HepG2 (cell line): ENCODE data around the gene TRPV4. TPM values are rescaled to one million over a fixed set of nuclear protein-coding genes. Genes with fewer than 3 reads are reported as not detected.

Experiments used
- ADNP ChIP-seq: sonication (generic); formaldehyde crosslinking; IDR thresholded peaks from 2 replicates; pipeline ENCODE4 v1.4.0; 2020; ENCODE audit warnings: missing genetic modification reagents
- AKNA ChIP-seq: sonication (generic); formaldehyde crosslinking; IDR thresholded peaks from 2 replicates; pipeline ENCODE4 v1.4.0; 2020; ENCODE audit warnings: missing genetic modification reagents, borderline replicate concordance
- ASH2L ChIP-seq: fragments of 300-600, 200-600 bp; sonication (generic); IDR thresholded peaks from 2 replicates; pipeline ENCODE4 v1.7.0; 2017; ENCODE audit warnings: low read depth, mild to moderate bottlenecking, moderate library complexity, mixed read lengths, low read length; ENCODE audit not compliant: insufficient read length
- DRAP1 ChIP-seq: IDR thresholded peaks from 2 replicates; pipeline ENCODE4 v1.6.1; 2016; ENCODE audit warnings: missing genetic modification reagents, missing compliant biosample characterization
- EP300 ChIP-seq, 3 experiments: sonication (generic) in 1 of 3; formaldehyde crosslinking in 1 of 3; IDR thresholded peaks; 2 replicates each; pipeline versions ENCODE4 v1.5.1 to v1.6.1; 2011 to 2020; ENCODE audit warnings: low read depth in 2 of 3, low read length in 2 of 3, borderline replicate concordance in 1 of 3, improper control_type of control experiment in 1 of 3, mild to moderate bottlenecking in 1 of 3, missing genetic modification reagents in 1 of 3, moderate library complexity in 1 of 3
- MEF2D ChIP-seq: sonication (generic); formaldehyde crosslinking; IDR thresholded peaks from 2 replicates; pipeline ENCODE4 v1.5.1; 2020; ENCODE audit warnings: mild to moderate bottlenecking, missing genetic modification reagents
- SMAD3 ChIP-seq: sonication (generic); formaldehyde crosslinking; IDR thresholded peaks from 2 replicates; pipeline ENCODE4 v1.4.0; 2020; ENCODE audit warnings: missing genetic modification reagents
- SMC3 ChIP-seq: IDR thresholded peaks from 2 replicates; pipeline ENCODE4 v1.6.1; 2011; ENCODE audit warnings: low read length, improper control_type of control experiment
- XRCC5 ChIP-seq: fragments of 200-400 bp; formaldehyde crosslinking; optimal IDR thresholded peaks from 2 replicates; pipeline ENCODE3; 2017; ENCODE audit warnings: mild to moderate bottlenecking, low read length
- ZBED4 ChIP-seq: sonication (generic); formaldehyde crosslinking; IDR thresholded peaks from 2 replicates; pipeline ENCODE4 v1.4.0; 2020; ENCODE audit warnings: missing genetic modification reagents, borderline replicate concordance
- ZFX ChIP-seq: sonication (generic); formaldehyde crosslinking; IDR thresholded peaks from 2 replicates; pipeline ENCODE4 v1.4.0; 2020; ENCODE audit warnings: mild to moderate bottlenecking, low read depth, missing genetic modification reagents, moderate library complexity
- ZMYM3 ChIP-seq: sonication (generic); formaldehyde crosslinking; IDR thresholded peaks from 2 replicates; pipeline ENCODE4 v1.5.1; 2020; ENCODE audit warnings: mild to moderate bottlenecking, missing genetic modification reagents
- ZNF3 ChIP-seq: IDR thresholded peaks from 2 replicates; pipeline ENCODE4 v1.7.0; 2017; ENCODE audit warnings: inconsistent platforms
- ZNF556 ChIP-seq: sonication (generic); formaldehyde crosslinking; IDR thresholded peaks from 2 replicates; pipeline ENCODE4 v1.4.0; 2020; ENCODE audit warnings: mild to moderate bottlenecking, missing genetic modification reagents, borderline replicate concordance
- ZNF572 ChIP-seq: sonication (generic); formaldehyde crosslinking; IDR thresholded peaks from 2 replicates; pipeline ENCODE4 v1.5.1; 2020; ENCODE audit warnings: mild to moderate bottlenecking, missing genetic modification reagents
- ZNF816 ChIP-seq: sonication (generic); formaldehyde crosslinking; IDR thresholded peaks from 2 replicates; pipeline ENCODE4 v1.8.0; 2022; ENCODE audit warnings: missing genetic modification reagents, mild to moderate bottlenecking, borderline replicate concordance
- polyA plus RNA-seq, 8 experiments: library from polyadenylated mRNA; depleted of rRNA in 3 of 8; stranded (reverse) in 7 of 8; unstranded in 1 of 8; fragments of >200 nt; fragmentation: Illumina TruSeq in 4 of 8; extraction: Trizol in 4 of 8; gene quantifications; 2 replicates each; pipeline versions ENCODE4 v1.2.1 to v1.2.3, GENCODE V29; 2011 to 2016; ENCODE audit warnings: low read depth in 4 of 8, missing spikeins in 1 of 8, mixed read lengths in 1 of 8; ENCODE audit not compliant: insufficient read depth in 1 of 8
- total RNA-seq, 5 experiments: library from RNA; depleted of rRNA; stranded (reverse); fragments of >200 nt; fragmentation: Illumina TruSeq; extraction: Trizol; gene quantifications; 2 replicates each; pipeline ENCODE4 v1.2.3, GENCODE V29; 2016; ENCODE audit warnings: low read depth in 1 of 5

TRPV4 gene
- total and polyA plus RNA-seq, 2 of the 13 experiments (the other 11 are each of a cell fraction or from before 2014, with no cell fraction given): 0.66 to 4.7 TPM

- TF ChIP-seq ZMYM3 (CRISPR knock-in tag): peak; percentile 99
- peak; percentile 85 for TF ChIP-seq XRCC5
- TF ChIP-seq ZFX (CRISPR knock-in tag): peak; percentile 72
- TF ChIP-seq AKNA (CRISPR knock-in tag): no peak
- TF ChIP-seq ZNF816 (CRISPR knock-in tag): 0 out of 2 replicates have a peak, but pooled peaks have one; percentile 11
- peak; percentile 20; the same call in 1 of the 2 replicates for TF ChIP-seq SMC3
- 0 out of 2 replicates have a peak, but pooled peaks have one; percentile 76 for TF ChIP-seq ZNF572 (CRISPR knock-in tag)
- TF ChIP-seq ADNP (CRISPR knock-in tag): 0 out of 2 replicates have a peak, but pooled peaks have one; percentile 65
- 0 out of 2 replicates have a peak, but pooled peaks have one; percentile 26 for TF ChIP-seq MEF2D (CRISPR knock-in tag)
- peak; percentile 44 for TF ChIP-seq ASH2L
- TF ChIP-seq DRAP1 (CRISPR knock-in tag): peak; percentile 24; the same call in 1 of the 2 replicates
- peak in 1 of 2 experiments; percentile 15; a peak in 1 of 4 replicates for TF ChIP-seq EP300 (IDR thresholded peaks at IDR 0.05; ENCODE audit: low read depth in 2 of 2, low read length in 2 of 2)
- no peak; the same call in 1 of the 2 replicates for TF ChIP-seq EP300 (CRISPR knock-in tag; IDR thresholded peaks at IDR 0.05; ENCODE audit: borderline replicate concordance)
- TF ChIP-seq SMAD3: peak; percentile 45; the same call in 1 of the 2 replicates
- TF ChIP-seq ZNF3: 0 out of 2 replicates have a peak, but pooled peaks have one; percentile 35
- 0 out of 2 replicates have a peak, but pooled peaks have one; percentile 34 for TF ChIP-seq ZBED4 (CRISPR knock-in tag)
- peak; percentile 40; the same call in 1 of the 2 replicates for TF ChIP-seq ZNF556 (CRISPR knock-in tag)
Observed at GRCh38 chr12:109844983-109845823, 12.0 kb upstream of the TRPV4 start (continued).
